AG04449 (cell line): ENCODE measurements around the gene ITPR2.

ENCODE experiments used
- CTCF ChIA-PET: fragments of 350-600 bp; formaldehyde crosslinking; extraction: SDS; loops from one replicate; lab custom pipeline; 2021; ENCODE audit warnings: antibody characterized with exemption; lab: Yijun Ruan, JAX
- POLR2A ChIA-PET: fragments of 400-600, 350-600 bp; formaldehyde crosslinking; extraction: SDS; loops from one replicate; lab custom pipeline; 2020; ENCODE audit warnings: antibody characterized with exemption, inconsistent platforms; lab: Yijun Ruan, JAX
- DNase-seq: peaks from one replicate; pipeline ENCODE4 v3.0.0-alpha.2; 2010; ENCODE audit warnings: low read depth, low spot score
- H3K4me3 ChIP-seq: 2 replicates; pipeline ENCODE4 v1.5.1; 2011; ENCODE audit warnings: low read depth, mild to moderate bottlenecking, control low read depth, low read length
- TF ChIP-seq, protein P1 (sequence below): IDR thresholded peaks from one replicate; pipeline ENCODE4 v1.5.1; 2011; ENCODE audit warnings: mild to moderate bottlenecking, moderate library complexity, low read length, control low read depth, inconsistent platforms; ENCODE audit not compliant: insufficient read depth; ENCODE audit errors: missing control alignments

ITPR2 gene

DNA sequence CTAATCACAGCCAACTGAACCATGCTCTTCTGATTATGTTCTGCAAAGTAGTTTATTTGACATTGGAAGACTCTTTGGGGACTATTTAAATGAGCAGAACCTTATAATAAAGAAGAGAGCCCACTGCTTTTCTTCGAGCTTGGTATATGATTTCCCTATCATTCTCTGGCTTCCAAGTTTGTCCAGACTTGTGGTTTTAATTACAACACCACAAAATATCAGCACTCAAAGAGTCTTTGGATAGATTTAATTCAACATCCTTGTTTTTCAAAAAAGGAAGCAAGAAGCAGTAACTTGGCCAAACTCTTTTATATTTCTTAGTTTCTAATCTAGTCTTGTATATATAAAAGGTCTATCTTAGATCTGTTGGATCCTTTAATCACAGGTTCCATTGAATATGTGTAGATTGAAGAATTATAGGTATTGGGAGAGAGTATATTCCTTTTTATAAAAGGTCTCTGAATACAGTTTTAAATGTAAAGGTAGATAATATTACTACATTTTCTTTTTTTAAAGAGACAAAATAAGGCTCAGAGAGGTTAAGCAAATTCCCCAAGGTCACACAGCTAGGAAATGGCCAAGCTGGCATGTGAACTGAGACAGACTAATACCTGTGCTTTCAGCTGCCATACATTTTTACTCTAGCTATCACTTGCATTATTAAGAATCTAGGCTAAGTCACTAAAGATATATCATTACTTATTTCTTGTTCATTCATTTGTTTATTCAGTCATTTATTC lies 464.8 kb downstream of the ITPR2 start:
- DNase-seq: no peak
- POLR2A ChIA-PET: no interaction called here
- no peak overlapping the region for H3K4me3 ChIP-seq
- CTCF ChIA-PET: no interaction called here
- TF ChIP-seq, protein P1, sequence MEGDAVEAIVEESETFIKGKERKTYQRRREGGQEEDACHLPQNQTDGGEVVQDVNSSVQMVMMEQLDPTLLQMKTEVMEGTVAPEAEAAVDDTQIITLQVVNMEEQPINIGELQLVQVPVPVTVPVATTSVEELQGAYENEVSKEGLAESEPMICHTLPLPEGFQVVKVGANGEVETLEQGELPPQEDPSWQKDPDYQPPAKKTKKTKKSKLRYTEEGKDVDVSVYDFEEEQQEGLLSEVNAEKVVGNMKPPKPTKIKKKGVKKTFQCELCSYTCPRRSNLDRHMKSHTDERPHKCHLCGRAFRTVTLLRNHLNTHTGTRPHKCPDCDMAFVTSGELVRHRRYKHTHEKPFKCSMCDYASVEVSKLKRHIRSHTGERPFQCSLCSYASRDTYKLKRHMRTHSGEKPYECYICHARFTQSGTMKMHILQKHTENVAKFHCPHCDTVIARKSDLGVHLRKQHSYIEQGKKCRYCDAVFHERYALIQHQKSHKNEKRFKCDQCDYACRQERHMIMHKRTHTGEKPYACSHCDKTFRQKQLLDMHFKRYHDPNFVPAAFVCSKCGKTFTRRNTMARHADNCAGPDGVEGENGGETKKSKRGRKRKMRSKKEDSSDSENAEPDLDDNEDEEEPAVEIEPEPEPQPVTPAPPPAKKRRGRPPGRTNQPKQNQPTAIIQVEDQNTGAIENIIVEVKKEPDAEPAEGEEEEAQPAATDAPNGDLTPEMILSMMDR: no peak

DNA sequence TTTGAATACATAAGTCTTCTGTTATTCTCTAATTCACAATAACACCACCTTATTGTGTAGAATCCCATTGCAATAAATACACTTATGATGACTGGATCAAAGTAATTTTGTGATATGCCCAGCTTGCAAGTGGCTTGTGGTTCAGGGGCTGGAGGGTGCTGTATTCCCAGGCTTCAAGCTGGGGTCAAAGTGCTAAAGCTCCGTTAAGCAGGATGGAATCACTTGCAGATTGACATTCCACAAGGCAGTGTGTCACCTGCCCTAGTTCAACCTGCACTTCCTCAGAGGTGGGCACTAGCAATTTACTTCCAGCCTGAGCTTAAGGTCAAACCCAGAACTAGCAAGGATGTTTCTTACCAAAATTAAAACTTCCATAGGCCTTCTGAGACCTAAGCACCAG lies 471.0 kb downstream of the ITPR2 start:
- DNase-seq: no peak
- ChIA-PET POLR2A (no interaction called here), CTCF (interaction anchor here (1.6 kb wide), 1 partner anchor 10 kb away, joined by 3 read pairs; no protein-coding TSS in a partner anchor)
- TF ChIP-seq, protein P1: no peak
- H3K4me3 ChIP-seq: no peak overlapping the region

DNA sequence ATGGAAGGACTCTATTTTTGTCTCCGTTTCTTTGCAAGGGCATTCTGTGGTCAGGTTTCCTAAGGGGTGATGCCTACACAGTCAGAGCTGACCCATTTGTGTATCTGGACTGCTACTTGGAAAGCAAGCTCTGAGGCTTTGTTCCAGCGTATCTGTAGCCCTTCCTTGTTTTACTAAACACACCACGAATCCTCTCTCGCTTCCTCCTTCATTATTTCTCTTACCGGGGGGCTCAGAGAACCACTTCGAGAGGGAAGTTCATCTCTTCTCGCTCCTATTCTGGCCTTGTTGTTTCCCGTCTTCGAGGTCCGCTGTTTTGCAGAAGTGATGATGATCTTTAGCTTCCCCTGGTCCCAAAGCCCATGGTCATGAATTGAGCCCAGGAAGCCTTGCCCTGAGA lies 472.9 kb downstream of the ITPR2 start:
- TF ChIP-seq, protein P1: no peak
- ChIA-PET CTCF (no interaction called here), POLR2A (no interaction called here)
- no peak overlapping the region for H3K4me3 ChIP-seq
- no peak for DNase-seq

DNA sequence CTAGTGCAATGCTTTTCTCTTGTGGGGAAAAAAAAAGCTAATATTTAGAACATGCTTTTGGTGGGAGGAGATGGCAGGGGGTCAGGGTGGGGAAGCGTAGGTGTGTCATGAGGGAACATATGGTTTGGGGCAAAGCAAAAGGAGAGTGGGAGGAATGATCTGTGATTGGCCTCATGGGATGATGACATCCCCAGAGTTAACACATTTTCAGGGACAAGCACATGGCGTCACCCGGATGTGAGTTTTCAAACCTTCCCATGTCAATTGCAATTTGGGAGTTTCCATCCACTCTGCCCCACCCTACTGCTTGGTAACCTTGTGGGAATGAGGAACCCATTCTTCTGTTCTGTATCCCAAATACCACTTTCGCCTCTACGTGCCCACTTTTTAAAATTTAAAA lies 473.4 kb downstream of the ITPR2 start:
- TF ChIP-seq, protein P1: no peak
- ChIA-PET POLR2A (no interaction called here), CTCF (interaction anchor here (0.9 kb wide), 1 partner anchor 241 kb away, joined by 3 read pairs; no protein-coding TSS in a partner anchor)

DNA sequence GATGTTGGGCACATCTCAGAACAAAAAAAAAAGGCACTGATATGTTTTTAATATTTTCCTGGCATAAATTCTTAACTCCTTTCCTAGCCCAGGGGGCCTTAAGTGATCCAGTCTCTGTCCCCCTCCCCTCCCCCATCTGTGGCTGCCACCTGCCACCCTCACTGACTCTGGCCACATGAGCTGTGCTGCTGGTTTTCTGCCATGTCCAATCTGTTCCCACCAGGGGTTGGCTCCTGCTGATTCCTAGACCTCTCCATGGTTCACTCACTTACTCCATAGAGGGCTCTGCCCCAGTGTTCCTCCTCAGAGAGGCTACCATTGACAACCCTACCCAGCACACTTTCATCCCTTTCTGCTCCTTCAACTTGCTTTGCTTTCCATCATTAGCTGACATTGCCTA lies 474.3 kb downstream of the ITPR2 start:
- no peak overlapping the region for H3K4me3 ChIP-seq
- no peak for DNase-seq
- POLR2A ChIA-PET: no interaction called here
- TF ChIP-seq, protein P1: no peak
- CTCF ChIA-PET: no interaction called here

More for the DNA sequence above, 473.4 kb downstream of the ITPR2 start:
- no peak overlapping the region for H3K4me3 ChIP-seq
- no peak for DNase-seq

DNA sequence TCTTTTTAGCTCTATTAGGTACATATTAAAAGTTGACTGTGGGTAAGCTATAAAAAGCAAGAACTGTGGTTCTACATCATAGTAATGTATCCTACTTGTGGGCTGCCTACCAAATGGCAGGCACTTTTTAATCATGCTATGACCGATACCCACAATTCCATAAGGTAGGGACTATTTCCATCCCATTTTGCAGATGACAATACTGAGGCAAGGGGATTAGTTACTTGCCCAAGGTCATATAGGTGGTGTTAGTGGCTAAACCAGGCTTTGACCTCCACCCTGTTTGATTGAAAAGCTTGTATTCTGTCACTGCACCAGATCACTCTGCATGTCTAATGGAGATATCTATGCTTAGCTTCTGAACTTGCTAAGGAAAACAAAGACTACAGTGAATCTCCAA lies 485.7 kb downstream of the ITPR2 start:
- no peak overlapping the region for H3K4me3 ChIP-seq
- POLR2A ChIA-PET: no interaction called here
- DNase-seq: no peak
- TF ChIP-seq, protein P1: no peak
- CTCF ChIA-PET: interaction anchor here (0.7 to 1.0 kb wide), 2 partner anchors 354 to 911 kb away, joined by 3 read pairs; no protein-coding TSS in a partner anchor
